HG03139 (cell line): ENCODE data around the gene GALP.
"Not testable (repeated sequence)": the region's sequence is repeated elsewhere in the genome, so short reads cannot be mapped to it uniquely, and the experiment has no call there.

ENCODE experiments used
- ATAC-seq: cut with Tn5 transposase; IDR thresholded peaks from one replicate; pipeline ENCODE4 v1.9.1; 2021; ENCODE audit not compliant: unreplicated experiment

The GALP gene

DNA sequence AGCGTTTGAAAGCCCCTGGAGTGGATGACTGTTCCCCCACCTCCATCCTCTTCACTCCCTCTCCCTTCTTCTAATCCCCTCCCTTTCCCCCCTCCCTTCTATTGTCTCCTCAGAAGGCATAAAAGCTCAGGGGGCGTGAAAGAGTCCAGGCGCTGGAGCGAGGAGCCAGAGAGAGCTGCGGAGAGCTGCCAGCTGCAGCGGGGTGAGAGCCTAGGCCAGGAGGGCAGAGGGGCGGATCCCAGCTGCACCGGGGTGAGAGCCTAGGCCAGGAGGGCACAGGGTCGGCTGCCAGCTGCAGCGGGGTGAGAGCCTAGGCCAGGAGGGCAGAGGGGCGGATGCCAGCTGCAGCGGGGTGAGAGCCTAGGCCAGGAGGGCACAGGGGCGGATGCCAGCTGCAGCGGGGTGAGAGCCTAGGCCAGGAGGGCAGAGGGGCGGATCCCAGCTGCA is at the start of gene GALP:
Gene GALP (plus strand): TSS at position 148 of the 447 bp plus-strand sequence. CDS start 1,101 bp downstream, outside the sequence.
- not testable (repeated sequence) for ATAC-seq

- ATAC-seq = no peak
Observed at GRCh38 chr19:56126983-56127780, 48.6 kb upstream of the GALP start.

DNA sequence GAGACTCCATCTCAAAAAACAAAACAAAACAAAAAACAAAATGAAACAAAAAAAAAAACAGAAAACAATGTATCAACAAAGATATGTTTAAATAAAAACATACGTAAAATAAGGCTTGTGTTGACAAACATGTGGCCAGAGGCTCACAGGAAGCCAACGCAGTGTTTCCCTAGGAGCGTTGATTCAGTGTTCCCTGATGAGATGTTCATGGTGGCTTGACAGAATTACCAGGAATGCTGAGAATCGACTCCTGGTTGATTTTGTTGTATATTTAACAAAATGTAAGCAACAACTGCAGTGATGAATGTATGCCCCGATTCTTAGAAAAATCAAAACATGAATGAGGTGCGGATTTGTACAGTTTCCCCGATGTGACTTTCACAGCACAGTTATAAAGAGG is 45.8 kb upstream of the GALP start:
- ATAC-seq = no peak

DNA sequence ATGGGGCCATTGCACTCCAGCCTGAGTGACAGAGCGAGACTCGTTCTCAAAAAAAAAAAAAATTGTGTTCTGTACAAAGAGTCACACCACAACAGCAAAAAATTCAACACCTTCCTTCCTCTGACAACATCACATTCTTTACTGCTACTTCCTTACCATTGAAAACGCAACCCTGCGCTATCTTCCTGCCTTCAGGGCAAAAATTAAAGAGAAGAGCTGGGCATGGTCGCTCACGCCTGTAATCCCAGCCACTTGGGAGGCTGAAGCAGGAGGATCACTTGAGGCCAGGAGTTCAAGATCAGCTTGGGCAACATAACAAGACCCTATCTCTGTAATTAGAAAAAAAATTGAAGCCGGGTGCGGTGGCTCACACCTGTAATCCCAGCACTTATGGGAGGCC is 44.2 kb upstream of the GALP start:
- no peak for ATAC-seq

DNA sequence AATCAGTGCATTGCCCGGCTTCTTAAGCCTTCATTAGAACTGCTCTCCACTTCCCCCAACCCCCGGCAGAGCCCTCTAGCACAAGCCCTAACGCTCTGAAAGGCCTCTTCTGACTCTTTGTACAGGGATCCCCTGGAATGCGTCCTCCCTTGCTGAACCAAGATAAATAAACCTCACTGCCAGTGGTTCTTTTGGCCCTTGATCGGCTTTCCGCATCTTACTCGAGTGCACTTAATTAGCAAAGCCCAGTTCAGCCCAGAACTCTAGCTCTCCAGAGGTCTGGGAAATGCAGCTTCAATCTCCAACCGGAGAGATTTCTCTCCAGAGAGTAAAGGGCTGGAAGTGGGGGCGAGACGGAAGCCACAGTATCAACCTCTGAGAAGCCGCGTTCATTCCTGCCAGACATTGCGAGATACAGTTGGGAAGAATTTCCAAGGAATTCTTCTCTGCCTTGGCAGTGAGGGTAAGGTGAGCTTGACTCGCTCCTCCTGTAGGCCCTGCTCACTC is 43.4 kb upstream of the GALP start:
- no peak for ATAC-seq

DNA sequence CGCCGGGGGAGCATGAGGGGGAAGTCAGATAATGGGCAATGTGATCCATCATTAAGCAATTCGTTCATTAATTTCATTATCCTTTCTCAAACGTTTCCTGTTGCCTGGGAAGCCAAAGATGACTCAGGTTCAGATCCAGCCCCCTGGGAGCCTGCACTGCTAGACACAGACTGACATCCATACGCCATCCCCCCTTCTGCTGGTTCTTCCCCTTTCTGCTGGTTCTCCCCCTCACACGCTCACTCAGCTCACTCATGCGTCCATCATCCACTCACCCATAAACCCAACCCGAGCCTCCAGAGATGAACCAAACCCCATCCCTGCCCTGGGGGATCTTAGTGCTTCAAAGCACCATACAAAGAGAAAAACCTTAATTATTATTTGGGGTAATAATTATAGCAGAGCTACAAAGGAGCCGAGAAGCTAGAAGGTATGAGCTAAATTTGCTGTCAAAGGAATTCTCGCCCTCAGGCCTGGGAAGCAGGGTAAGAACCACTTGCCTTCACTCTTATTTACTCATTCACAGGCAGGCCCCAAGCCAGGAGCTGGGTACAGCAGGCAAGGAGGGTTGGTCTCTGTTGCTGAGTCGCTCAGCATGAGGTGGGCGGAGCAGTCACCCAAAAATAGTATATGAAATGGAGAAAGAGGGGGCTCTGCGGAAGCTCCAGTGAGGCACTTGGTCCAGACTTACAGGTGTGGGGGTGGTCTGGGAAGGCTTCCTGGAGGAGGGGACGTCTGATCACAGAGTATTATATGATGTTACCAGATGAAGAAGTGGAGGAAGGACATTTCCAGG is 41.8 kb upstream of the GALP start:
- ATAC-seq = no peak

GRCh38 chr19:56134654-56134921 is 41.2 kb upstream of the GALP start:
- no peak for ATAC-seq

GRCh38 chr19:56136362-56136761 is 39.4 kb upstream of the GALP start:
- ATAC-seq = no peak

- ATAC-seq = no peak
Observed at GRCh38 chr19:56137405-56137804, 38.4 kb upstream of the GALP start.

DNA sequence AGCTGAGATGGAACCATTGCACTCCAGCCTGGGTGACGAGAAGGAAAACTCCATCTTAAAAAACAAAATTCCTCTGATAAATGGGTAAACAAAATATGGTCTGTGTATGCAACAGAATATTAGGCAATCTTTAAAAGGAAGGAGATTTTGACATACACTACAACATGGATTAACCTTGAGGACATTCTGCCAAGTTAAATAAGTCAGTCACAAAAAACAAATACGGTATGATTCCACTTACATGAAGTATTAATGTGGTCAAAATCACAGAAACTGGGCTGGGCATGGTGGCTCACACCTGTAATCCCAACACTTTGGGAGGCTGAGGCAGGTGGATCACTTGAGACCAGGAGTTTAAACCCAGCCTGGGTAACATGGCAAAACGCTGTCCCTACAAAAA is 37.7 kb upstream of the GALP start:
- no peak for ATAC-seq

DNA sequence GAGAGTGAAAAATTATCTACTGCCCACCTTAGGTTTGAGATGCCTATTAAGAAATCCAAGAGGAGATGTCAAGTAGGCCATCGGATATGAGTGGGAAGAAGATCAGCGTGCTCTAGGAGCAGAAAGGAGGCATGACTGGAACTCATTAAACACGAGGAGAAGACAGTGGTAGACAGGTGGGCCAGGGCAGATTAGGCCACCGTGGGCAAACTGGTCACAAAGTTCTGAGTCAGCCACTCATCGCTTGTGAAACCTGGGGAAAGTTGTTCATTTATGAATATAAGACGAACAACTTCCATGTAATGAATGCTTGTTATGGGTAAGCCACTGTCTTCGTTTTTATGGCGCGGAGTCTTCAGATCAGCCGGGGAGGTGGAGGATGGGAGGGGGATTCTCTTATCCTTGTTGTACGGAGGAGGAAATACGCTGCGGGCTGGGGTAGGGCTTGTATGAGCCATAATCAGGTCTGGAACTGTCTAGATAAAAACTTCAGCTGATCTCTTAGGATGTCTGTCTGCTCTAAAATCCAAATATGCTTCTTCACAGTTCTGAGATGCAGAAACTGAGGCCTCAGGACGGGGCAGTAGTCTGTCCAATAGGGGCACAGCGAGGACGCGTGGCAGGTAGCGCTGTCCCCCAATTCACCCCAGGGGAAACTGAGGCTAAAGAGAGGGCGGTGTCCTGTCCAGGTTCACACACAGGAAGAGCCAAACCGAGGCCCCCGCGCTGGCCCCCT is 35.8 kb upstream of the GALP start:
- ATAC-seq = no peak

GRCh38 chr19:56140583-56141416 is 35.0 kb upstream of the GALP start, which contains the start of gene ZNF444:
Gene ZNF444 (plus strand): TSS chr19:56141287. CDS start chr19:56146912, 5,625 bp downstream.
- ATAC-seq = peak; percentile 88

DNA sequence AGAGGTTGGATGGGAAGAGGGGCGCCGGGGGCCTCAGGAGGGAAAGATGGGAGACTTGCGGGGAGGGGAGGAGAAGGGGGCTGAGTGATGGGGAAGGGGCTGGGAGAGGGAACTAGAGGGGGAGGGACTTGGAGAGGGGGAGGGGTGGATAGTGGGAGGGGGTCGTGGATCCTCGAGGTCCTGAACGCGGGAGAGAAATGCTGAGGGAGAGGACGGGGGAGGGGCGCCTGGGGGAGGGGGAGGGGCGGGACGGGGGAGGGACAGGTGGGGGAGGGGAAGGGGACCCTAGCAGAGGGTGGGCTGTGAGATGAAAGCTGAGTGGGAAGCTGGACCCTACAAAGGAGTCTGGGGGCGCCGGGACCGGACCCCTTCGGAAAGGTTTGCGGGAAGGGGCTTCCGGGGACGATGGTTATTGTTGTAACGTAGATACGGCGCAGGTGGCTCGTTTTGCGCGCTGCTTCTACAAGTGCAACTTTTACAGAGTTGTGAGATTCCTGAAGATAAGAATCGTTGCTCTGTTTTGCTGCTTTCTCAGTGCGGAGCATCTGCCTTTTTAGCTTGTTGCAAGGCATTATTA is 34.3 kb upstream of the GALP start:
- ATAC-seq = no peak

DNA sequence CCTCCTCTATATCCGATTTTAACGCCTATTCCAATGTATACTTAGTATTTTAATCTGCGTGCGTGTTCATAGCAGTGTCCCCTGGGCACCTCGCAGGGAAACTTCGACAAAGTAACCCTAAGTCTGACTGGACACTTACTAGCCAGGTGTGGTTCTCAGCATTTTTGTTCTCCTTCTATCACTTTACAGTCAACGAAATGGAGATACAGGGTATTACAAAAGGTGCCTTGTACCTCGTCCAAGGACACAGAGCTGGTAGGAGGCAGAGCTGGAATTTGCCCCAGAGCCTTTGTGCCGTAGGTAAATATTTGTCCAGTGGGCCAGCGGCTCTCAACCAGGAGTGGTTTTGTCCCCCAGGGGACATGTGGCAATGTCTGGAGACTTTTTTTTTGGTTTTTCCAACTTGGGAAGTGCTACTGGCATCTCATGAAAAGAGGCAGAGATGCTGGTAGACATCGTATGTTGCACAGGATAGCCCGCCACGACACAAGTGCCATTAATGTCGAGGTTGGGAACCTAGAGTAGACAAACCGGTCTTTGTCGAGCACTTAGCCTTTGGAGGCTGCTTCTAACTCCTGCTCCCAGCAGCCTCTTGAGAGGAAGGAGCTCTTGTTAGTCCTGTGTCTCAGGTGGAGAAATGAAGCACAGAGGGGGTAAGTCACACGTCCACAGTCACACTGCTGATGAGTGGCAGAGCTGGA is 33.6 kb upstream of the GALP start:
- ATAC-seq = no peak

DNA sequence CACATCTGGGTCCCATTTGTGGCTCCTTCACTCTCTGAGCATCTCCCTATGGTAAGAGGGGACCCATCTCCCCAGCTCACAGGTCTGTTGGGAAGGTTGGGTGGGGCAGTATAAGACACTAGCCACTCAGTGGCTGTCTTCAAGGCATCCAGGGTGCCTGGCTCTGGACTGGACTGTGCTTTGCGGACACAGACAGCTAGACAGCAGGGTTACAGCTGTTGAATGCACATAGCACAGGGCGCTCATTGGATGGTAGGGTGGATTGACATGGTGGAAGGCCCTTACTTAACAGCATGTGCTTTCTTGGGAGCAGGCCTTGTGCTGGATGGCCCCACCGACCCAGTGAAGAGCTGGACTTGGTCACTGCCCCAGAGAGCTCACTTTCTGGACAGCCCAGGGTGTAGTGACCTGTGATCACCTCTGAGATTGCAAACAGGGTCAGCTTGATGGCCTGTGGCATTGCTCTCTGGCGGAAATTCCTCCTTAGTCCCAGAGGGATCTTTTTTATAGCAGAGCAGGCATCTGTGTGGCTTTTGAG is 32.8 kb upstream of the GALP start:
- no peak for ATAC-seq

- ATAC-seq = no peak
Observed at GRCh38 chr19:56144376-56144775, 31.4 kb upstream of the GALP start.

GRCh38 chr19:56144831-56145230 is 31.0 kb upstream of the GALP start:
- ATAC-seq = no peak

- no peak for ATAC-seq
Observed at GRCh38 chr19:56145698-56146097, 30.1 kb upstream of the GALP start.

DNA sequence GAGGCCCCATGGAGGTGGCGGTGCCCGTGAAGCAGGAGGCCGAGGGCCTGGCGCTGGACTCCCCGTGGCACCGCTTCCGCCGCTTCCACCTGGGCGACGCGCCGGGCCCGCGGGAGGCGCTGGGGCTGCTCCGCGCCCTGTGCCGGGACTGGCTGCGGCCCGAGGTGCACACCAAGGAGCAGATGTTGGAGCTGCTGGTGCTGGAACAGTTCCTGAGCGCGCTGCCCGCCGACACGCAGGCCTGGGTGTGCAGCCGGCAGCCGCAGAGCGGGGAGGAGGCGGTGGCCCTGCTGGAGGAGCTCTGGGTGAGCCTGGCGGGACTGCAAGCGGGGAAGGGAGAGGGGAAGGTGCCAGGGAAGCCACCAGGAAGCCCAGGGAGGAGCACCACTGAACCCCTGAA is 28.9 kb upstream of the GALP start:
- no peak for ATAC-seq
